Panc1 (cell line): ENCODE measurements around the gene SMCO1.

Experiments used
- CTCF ChIP-seq: fragments of 450-650 bp; IDR thresholded peaks from 2 replicates; pipeline ENCODE4 v1.5.1; 2017; ENCODE audit warnings: mild to moderate bottlenecking
- POLR2AphosphoS5 ChIP-seq: IDR thresholded peaks from 2 replicates; pipeline ENCODE4 v1.6.1; 2012; ENCODE audit warnings: mild to moderate bottlenecking, low read depth, low read length, moderate library complexity
- TCF7L2 ChIP-seq: IDR thresholded peaks from 2 replicates; pipeline ENCODE4 v1.6.1; 2011; ENCODE audit warnings: mild to moderate bottlenecking, low read depth, low read length, inconsistent platforms

- TF ChIP-seq CTCF (peak; percentile 87), POLR2AphosphoS5 (no peak), TCF7L2 (no peak)
Measured at GRCh38 chr3:196518966-196519717, 4.0 kb upstream of the SMCO1 start.
